Left hindlimb (tissue), 1 donor: Measurements from ENCODE around the gene MOK.
"Not testable (repeated sequence)": the region's sequence is repeated elsewhere in the genome, so short reads cannot be mapped to it uniquely, and the experiment has no call there.

ENCODE experiments used
- DNase-seq: peaks from one replicate; pipeline ENCODE4 v3.0.0-alpha.2; 2018

Gene MOK

DNA sequence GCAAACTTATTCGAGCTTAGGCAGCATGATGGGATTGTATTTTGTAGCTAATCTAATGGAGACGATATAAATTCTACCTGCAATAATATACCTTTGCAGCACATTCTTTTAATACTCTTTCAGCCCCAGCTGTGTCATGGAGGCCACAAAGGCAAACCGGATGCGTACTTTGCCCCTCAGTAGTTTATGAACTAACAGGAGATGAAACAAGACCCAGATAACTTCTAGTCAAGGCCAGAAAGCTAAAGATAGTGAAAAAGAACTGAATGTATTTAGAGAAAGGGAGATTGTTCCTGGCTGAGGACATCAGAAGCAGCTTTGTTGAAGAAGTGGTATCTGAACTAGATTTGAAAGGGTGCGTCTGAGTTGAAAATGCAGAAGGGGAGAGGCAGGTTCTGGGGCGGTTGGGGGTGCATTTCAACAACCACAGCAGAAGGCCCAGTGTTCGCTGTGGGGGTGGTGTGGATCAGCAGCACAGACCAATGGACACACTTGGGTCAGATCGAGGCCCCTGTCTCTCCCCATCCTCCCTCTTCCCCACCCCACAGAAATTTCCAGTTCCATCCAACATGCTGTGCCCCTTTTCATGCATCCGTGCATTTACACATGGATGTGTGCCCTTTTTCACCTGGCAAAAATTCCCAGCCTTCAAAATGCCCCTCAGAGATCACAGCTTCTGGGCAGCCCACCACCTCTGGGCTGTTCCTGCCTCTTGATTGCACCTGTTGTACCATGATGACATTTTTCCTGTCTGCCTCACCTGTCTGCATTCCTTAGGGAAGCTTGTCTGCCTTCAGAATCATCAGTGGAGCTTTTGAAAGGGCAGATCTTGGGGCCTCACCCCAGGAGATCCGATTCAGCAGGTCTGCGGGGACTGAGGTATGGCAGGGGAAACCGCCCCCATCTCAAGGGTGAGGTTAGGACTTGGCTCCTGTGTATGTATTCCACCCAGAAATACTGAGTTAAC, 16.8 kb upstream of the MOK start:
- DNase-seq = no peak

DNA sequence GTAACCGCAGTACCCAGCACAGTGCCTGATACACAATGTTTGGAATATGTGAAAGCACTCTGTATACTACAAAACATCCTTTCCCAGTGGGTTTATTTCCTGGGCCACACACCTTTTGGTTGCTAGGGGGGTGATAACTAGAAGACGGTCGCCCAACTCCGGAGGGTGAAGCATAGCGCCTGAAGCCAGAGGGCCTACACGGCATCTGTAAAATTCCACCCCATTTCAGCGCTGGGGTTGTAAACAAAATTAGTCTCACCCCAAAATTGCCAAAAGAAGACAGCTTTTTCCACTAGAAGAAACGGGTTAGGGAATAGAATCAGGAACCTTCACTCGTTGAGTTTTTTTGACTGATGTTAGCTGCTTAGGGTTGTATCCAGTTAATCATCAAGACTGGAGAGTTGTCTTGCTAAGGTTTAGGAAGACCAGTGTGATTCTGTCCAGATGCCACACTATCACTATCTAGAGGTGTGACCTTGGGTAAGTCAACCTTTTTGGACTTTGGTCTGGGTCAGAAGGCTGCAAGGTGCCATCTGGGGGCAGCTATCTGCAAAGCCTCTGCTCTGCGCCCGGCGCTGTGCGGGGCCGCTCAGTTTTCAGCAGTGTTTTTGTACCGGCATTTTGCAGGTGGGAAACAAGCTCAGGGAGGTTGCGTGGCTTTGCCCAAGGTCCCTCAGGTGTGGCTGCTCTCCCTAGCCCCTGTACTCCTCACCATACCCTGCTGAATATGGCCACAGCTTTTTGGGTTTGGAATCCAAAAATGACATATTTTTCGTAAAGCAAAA, 15.9 kb upstream of the MOK start:
- DNase-seq = no peak

DNA sequence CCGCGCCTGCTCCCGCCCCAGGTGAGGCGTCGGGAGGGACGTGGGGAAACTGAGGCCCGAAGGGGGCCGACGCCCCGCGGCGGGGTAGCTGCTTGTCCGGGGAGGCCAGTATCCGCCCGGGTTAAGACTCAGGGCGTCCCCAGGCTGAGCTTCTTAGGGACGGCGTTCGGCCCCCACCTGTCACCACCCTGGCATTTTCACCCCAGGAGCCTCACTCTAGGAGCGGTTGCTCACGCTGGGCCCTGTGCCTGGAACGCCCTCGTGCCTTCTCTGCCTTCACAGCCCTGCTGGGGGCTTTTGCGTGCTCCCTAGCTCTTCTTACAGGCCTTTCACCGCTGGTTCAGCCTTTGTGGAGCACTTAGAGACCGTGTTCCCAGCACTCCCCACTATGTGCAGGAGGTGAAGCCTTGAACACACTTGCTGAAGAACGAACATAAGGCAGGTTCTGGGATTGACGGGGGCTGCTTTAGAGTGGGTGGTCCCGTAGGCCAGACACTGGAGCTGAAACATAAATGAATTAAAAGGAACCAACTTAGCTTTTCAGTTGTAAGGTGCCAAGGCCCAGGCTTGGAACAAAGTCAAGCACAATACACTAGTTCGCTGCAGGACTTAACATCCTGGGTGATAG, 15.2 kb upstream of the MOK start:
- DNase-seq = peak; percentile 50

DNA sequence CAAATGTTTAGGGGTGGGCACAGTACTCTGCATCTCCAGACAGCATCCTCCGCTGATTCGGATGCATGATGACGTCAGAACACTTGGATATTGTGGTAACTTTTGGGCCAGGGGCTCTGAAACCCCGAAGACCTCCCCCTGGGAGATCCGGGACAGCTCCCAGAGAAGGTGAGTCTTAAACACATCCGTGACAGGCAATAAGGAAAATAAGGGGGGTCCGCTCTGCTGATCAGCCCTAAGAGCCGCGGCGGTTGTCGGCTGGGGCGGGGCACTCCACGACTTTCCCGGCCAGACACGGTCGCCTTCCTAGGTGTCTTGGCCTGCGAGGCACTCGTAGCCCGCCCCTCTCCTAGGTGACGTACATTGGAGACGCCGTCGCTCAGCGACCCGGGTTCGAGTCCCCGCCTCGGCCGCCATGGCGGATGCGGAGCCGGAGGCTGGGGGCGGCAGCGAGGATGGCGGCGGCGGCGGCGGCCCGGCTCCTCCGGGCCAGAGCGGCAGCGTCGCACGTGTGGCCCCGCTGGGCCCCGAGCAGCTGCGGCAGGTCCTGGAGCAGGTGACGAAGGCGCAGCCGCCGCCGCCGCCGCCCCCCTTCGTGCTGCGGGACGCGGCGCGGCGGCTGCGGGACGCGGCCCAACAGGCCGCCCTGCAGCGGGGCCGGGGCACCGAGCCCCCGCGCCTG, 14.5 kb upstream of the MOK start, which contains the start of gene ZNF839:
TSS of gene ZNF839 (plus strand) at position 396 of the 682 bp plus-strand sequence. CDS start at position 416, 20 bp downstream.
- DNase-seq = peak; percentile 93

DNA sequence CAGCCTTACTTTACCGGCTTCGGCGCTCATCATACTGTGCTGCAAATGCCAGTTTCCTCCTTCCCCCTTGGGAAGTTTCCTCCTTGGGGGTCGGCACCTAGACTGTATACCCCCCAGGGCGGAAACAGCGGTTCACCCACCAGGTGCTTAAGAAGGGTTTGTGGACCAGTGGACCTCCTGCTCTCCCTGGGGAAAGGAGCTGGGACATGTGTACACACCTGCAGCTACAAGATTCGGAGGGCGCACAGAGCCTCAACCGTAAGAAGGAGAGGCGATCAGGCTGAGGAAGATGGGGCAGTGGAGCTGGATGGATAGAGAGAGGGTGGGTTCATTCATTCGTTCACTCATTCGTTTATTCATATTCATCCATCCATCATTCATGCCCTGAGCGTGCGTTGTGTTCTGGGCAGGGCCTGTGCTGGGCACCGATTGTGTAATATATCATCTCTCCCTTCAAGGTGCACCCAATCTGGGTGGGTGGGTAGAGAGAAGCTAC, 13.9 kb upstream of the MOK start:
- DNase-seq = no peak

DNA sequence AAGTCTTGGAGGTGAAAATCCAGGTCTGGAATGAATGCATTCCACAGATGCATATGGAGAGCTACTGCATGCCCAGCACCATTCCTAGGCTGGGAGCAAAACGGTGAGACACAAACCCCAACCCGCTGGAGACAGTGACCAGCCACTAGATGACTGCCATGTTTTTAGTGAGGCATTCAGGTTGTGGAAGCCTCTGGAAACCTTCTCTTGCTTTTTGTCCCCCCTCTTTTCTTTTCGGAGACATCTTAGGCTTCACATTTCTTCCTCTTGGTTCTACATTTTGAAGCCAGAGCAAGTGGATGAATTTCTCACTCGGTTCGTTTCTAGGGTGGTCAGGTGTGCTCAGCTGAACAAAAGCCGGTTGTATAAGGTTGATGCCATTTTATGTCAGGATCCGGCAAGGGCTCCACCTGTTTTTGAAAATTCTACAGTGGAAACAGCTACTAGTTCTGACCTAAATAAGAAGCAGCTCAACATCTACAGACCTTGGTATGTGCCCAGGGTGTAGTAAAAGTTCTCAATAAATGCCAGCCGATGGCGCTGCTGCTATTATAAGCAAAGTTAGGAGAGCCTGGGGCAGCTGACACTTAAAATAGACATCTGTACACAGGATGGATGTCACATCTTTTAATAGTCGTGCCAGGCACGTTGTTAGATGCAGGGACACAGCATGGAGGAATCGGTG, 12.7 kb upstream of the MOK start:
- DNase-seq = no peak

DNA sequence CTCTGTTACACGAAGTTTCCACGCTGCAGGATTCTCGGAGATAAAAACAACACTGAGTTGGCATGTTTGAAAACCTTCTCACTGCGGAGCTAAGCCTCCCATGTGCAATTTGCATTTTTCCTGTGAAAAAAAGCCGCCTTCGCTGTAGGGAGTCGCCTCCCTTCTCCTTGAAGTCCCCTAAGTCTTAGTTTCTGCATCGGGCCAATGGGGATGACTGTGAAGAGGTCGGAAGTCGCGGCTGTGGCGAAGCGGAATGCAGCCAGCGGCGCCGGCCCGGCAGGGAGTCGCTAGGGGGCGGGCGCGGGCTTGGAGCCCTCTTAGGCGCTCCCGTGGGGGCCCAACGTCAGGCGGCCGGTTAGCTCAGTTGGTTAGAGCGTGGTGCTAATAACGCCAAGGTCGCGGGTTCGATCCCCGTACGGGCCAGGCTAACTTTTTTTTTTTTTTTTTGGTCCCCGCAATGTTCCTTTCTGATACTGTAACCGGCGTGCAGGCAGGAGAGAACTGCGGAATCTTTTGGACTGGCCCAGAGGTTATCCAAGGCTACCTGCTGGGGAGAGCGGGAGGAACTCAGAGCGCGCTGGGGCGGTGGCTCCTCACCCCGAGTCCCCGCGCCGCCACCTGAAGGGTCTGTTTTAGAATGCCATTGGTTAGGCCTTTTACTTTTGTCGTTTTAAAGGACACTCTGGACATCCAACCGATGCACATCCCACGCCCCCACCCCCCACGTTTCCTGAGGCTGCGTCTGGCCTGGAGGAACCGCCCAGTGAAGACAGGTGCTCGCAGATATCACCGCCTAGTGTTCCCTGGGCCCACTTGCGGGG, 12.0 kb upstream of the MOK start:
- DNase-seq = peak; percentile 96

DNA sequence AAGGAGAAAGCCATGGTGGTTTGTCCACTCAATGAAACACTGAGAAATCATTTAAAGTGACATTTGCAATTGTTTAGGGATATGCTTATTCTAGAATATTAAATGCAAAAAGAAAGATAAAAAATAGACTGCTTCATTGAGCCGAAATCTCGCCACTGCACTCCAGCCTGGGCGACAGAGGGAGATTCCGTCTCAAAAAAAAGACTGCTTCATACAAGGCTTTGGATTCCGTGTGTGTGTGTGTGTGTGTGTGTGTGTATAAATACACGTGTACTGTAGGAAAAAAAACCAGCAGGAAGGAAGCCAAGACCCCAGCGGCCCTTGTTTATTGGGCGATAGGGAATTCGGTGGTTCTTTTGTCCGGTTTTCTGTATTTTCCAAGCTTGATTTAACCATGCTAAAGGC, 11.4 kb upstream of the MOK start:
- peak; percentile 84 for DNase-seq

DNA sequence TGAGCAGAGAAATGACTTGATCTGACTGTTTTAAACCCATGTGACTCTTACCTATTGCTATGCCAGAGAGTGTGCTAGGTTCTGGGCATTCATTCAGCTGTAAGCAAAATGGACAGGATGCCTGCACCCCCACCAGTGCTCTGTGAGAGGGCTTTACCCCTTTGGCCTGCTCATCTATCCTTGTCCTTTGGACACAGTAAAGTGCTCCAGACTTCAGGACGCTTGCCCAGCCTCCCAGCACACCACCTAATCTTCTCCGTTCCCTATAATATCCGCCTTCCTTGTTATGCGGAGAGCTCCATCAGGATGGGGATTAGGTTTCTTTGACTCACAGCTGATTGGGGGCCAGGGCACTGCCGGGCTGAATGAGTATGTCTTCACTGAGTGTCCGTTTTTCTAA, 10.2 kb upstream of the MOK start:
- no peak for DNase-seq

DNA sequence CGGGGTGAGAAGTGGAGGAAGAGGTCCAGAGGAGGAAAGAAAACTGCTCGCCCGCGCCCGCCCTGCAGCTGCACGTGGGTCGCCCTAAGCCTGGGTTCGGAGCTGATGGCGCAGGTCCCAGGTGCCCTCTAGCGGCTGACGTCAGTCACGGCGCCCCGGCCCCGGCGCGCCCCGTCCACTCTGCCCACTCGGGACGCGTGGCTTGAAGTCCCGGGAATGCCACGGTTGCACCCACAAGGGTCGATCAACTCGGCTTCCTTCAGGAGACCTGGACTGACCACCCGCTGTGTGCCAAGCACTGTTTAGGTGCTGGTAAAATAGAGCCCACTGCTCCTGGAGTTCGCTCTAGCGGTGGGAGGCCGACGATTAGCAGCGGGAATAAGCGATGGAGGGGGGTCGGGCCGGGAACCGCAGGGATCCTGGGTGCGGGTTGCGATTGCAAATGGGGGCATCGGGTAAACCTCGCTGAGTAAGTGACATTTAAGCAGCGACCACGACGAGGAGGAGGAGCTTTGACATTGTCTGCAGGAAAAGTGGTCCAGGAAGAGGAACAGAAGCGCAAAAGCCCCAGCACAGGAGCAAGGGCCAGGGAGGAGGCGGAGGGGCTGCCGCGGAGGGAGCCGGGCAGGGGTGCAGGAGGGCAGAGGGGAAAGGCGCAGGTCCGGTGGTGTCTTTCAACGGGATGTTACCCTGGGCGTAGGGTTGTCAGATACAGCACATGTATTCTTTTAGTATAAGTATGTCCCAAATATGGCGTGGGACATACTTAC, 9.5 kb upstream of the MOK start:
- peak; percentile 86 for DNase-seq

DNA sequence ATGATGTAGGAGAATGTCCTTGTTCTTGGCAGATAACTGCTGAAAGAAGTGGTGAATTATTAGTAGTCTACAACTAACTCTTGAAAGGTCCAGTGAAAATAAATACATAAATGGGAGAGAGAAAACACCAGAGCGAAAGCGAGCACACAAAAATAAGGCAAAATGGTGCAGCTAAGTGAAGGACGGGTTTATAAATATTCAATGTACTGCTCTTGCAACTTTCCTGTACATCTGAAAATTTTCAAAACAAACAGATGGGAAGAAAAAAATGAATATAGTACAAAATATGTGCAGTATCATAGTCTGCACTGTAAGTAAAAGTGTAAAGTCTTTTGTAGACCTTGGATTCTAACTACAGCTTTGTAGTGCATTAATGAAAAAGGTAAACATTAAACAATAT, 1.3 kb downstream of the MOK start:
- DNase-seq = no peak

DNA sequence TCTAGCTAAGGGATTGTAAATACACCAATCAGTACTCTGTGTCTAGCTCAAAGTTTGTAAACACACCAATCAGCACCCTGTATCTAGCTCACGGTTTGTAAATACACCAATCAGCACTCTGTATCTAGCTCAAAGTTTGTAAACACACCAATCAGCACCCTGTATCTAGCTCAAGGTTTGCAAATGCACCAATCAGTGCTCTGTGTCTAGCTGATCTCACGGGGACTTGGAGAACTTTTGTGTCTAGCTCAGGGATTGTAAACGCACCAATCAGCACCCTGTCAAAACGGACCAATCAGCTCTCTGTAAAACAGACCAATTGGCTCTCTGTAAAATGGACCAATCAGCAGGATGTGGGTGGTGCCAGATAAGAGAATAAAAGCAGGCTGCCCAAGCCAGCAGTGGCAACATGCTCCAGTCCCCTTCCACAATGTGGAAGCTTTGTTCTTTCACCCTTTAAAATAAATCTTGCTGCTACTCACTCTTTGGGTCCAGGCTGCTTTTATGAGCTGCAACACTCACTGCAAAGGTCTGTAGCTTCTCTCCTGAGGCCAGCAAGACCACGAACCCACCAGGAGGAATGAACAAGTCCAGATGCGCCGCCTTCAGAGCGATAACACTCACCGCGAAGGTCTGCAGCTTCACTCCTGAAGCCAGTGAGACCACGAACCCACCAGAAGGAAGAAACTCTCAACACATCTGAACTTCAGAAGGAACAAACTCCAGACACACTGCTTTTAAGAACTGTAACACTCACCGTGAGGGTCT, 6.5 kb downstream of the MOK start:
- not testable (repeated sequence) for DNase-seq

DNA sequence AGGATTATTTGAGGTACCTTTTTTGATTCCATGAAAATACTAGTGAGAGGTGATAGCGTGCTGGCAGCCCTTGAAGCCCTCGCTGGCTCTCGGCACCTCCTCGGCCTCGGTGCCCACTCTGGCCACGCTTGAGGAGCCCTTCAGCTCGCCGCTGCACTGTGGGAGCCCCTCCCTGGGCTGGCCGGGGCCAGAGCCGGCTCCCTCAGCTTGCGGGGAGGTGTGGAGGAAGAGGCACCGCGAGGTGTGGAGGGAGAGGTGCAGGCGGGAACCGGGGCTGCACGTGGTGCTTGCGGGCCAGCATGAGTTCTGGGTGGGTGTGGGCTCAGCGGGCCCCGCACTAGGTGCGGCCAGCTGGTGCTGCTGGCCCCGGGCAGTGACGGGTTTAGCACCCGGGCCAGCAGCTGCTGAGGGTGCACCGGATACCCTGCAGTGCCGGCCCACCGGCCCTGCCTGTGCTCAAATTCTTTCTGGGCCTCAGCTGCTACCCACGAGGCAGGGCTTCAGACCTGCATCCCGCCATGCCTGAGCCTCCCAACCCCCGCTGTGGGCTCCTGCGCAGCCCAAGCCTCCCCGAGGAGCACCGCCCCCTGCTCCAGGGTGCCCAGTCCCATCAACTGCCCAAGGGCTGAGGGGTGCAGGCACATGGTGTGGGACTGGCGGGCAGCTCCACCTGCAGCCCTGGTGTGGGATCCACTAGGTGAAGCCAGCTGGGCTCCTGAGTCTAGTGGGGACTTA, 7.4 kb downstream of the MOK start:
- DNase-seq = no peak

DNA sequence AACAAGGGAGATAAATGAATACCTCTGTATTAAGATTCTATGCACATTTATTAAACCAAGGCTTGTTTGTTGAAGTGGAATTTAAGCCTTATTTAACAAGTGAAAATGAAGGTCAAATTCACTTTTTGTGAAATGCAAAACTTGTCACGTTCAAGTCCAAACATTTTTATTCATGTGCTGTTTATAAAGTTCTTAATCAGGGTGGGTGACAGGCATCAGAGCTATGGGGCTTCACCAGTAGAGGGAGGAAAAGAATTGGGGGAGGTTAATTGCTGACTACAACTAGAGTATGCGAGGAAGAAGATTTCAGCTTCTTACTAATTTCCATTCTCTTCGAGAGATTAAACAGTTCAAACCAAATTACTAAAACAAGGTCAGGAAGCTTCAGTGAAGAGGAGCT, 9.7 kb downstream of the MOK start:
- DNase-seq = no peak

DNA sequence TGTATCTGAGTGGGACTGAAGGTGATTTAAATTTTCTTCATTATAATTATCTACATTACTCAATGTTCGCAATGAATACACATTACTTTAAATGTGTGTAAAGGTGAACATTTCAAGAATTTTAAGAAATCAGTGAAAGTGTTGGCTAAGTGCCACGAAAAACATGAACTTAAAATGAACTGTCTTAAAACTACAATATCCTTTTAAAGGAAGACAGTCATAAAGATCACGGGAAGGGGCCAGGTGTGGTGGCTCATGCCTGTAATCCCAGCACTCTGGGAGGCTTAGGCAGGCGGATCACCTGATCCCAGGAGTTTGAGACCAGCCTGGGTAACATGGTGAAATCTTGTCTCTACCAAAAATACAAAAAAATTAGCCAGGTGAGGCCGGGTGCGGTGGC, 11.2 kb downstream of the MOK start:
- DNase-seq = no peak

DNA sequence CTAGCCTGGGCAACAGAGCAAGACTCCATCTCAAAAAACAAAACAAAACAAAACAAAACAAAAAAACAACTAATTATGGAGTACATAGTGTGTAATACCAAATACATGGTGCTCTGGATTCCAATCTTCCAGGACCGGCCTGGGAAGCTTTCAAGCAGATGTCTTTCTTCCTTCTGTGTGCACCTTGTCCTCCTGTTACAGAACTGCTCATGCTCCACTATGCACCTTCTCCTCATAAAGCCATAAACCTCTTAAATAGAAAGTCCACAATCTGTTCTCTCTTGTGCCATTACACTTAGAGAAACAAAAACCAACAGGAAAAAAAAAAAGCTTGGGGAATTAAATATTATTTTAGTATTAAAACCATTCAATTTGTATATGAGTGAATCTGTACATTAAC, 12.5 kb downstream of the MOK start:
- no peak for DNase-seq

DNA sequence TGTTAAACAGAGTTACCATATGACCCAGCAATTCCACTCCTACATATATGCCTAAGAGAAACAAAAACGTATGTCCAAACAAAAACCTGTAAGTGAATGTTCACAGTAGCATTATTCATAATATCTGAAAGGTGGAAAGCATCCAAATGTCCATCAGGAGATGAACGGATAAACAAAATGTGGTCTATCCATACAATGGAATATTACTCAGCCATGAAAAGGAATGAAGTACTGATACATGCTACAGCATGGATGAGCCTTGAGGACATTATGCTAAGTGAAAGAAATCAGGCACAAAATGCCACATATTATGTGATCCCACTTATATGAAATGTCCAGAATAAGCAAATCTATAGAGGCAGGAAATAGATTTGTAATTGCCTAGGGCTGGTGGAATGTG, 16.8 kb downstream of the MOK start:
- no peak for DNase-seq

DNA sequence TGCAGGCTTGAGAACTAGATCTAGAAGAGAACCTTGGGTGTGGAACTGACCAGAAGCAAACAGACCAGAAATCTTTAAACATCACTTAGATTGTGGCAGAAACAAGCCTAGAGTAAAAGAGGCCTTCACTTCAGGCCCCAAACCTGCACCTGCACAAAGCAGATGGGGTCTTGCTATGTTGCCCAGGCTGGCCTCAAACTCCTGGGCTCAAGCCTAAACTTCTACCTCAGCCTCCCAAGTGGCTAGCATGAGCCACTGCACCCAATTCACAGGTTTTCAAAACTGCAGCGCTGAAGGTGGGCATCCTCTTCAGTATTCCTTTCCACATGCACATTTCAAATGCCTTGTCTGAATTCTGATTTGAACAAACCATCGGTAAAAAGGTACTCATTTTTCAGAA, 19.9 kb downstream of the MOK start:
- DNase-seq = no peak

DNA sequence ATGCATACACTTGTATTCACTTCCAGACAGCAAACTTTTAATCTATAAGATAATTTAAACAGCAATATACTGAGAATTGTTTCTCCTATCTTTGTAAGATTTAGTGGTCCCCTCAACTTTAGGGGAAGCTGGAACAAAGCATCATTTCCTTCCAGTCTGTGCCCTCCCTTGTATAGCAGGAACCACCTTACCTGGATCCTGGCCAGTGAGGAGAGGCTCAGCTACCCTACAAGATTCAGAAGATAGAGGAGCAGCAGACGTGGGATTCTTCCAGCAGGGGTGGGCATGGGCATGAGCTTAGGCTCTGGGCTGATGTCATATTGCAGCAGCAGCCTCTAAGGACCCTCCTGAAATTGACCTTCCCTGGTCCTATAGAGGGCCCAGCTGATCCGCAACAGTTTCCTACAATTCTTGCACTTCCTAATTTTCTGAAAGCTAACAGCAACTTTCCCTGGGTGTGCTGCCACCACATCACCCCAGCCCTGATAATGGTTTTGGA, 21.3 kb downstream of the MOK start:
- no peak for DNase-seq
